GM19455 (cell line): Measurements from ENCODE around the gene HYI.

Source experiments
- ATAC-seq: cut with Tn5 transposase; IDR thresholded peaks from one replicate; pipeline ENCODE4 v1.9.1; 2021; ENCODE audit not compliant: unreplicated experiment

HYI gene

DNA sequence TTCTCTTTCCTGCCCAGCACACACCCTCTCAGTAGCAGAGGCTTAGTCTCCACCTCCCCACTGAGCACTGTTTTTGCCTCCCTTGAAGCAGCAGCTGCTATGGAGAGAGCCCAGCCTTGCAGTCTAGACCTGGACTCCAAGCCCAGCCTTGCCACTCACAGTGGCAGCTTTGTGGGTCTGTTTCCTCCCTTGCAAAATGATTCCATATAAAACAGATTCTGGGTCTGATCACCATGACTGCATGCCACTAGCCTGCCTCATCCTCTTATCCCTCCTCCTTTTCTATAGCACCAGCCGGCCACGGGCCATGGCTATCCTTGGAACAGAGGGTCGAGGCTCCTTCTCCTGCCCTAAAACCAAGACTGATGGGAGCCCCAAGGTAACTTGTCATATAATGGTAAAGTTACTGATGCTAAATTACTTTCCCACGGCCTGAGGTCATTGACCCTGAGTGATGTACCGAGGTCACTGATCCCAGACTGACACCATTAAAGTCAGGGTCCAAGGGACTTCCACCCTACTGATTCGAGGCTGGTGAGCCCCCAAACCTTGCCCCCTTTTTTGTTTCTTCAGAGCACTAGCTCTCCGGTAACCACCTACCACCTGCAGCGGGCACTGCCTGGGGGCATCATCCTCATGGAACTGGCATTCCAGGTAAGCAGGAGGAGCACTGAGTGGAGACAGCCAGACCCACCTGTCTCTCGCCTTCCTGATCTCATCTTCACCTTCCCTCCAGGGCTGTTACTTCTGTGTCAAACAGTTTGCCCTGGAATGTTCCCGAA, 7.9 kb downstream of the HYI start:
- ATAC-seq: no peak

DNA sequence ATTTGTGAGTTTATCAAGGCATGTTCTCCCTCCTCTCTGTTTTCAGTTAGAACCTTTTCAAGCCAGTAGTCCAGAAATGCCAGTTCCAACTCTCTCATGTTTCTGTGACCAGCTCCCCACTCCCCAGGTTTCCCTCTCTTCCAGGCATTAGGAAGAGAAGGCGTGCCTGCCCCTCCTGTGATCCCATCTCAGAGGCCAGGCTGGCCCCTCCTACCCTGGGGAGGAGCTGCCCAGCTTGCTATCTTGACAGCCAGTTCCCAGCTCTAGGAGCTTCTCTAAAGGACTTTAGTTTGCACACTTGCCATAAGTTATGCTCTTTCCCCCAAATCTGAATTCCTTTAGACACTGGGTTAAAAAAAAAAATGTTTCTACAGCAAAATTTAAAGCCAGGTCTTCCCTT, 8.9 kb downstream of the HYI start:
- no peak for ATAC-seq

DNA sequence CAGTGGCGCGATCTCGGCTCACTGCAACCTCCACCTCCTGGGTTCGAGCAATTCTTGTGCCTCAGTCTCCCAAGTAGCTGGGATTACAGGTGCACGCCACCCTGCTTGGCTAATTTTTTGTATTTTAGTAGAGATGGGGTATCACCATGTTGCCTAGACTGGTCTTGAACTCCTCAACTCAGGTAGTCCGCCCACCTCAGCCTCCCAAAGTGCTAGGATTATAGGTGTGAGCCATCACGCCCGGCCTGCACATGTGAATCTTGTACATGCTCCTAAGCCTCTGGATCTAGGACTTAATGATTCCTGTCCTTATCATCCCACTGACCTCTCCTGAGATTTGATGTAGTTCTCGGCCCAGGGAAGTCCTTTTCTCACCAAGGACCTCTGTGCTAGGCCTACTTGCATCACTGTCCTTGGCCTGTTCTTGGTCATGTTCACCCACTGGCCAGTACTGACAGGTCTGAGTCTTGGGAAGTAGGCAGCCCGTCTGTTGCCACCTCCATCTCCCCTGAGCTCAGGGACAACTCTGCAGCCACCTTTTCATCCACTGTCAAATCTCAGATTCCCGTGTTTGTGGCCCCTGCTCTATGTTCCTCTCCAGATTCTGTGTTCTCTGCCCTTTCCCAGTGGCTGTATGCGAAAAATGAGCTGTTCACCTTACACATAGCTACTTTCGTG, 9.4 kb downstream of the HYI start:
- ATAC-seq: no peak

DNA sequence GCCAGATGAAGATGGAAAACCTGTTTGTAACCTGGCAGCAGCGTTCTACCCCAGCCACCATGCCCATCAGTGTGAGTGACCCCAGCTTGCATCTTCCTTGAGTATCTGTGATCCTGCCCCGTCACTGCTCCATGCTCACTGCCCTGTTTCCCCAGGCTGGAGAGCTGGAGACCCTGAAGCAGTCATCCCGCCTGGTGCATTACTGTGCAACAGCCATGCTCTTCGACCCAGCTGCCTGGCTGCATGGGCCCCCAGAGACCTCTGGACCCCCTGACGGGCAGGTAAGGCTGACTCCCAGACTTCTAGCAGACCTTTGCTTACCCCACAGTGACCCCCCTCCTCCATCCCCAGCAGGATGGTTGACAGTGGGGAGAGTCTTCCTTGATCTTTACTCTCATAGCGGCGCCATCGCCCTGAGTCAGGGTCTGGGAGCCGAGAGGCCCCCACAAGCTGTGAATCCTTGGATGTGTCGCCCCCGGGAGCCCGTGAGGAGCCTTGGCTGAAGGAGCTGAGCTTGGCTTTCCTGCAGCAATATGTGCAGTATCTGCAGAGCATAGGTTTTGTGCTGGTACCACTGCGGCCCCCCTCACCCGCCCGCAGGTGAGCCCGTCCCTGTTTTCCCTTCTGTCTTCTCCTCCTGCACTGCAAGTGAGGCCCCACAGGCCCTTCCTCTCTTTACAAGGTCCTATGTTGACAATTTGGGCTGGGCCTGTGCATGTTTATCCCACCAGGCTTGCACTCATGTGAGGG, 10.4 kb downstream of the HYI start:
- no peak for ATAC-seq

DNA sequence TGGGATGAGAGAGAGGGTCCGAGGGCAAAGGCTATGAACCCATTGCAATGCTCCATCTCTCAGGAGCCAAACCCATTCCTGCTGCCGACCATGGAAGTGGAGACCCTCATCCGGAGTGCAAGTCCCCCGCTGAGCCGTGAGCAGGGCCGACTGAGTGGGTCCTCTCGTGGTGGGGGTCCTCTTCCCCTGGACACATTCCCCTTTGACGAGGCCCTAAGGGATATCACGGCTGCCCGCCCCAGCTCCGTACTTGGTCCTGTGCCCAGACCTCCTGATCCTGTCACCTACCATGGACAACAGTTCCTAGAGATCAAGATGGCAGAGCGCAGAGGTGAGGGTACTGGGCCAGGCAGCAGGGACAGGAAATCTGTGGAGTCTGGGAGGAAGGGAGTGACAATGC, 11.0 kb downstream of the HYI start:
- ATAC-seq: no peak

DNA sequence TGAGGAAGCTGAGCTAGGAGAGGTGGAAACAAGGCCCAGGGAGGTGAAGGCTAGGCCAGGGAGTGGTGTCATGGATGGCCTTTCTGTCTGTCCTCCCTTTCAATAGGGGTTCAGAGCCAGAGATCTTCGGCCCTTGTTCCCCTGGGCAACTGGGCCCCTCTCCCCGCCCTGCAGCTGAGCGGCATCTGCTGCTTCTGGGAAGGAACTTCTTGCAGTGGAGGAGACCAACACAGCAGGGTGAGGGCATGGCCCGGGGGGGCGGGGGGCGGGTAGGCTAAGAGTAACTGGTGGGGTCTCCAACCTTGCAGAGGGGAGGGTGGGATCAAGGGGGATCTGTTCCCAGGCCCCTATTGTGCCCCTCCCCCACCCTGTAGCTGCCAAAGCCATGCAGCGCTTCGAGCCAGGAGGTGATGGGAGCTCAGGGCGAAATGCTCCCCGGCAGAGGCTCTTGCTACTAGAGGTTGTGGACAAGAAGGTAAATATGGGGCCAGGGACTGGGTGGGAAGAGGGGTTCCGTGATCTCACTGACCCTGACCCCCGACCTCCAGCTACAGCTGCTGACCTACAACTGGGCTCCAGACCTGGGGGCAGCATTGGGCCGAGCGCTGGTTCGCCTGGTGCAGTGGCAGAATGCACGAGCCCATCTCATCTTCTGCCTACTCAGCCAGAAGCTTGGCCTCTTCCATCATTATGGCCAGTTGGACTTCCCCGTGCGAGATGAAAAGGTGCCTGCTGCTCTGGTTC, 11.7 kb downstream of the HYI start:
- no peak for ATAC-seq

DNA sequence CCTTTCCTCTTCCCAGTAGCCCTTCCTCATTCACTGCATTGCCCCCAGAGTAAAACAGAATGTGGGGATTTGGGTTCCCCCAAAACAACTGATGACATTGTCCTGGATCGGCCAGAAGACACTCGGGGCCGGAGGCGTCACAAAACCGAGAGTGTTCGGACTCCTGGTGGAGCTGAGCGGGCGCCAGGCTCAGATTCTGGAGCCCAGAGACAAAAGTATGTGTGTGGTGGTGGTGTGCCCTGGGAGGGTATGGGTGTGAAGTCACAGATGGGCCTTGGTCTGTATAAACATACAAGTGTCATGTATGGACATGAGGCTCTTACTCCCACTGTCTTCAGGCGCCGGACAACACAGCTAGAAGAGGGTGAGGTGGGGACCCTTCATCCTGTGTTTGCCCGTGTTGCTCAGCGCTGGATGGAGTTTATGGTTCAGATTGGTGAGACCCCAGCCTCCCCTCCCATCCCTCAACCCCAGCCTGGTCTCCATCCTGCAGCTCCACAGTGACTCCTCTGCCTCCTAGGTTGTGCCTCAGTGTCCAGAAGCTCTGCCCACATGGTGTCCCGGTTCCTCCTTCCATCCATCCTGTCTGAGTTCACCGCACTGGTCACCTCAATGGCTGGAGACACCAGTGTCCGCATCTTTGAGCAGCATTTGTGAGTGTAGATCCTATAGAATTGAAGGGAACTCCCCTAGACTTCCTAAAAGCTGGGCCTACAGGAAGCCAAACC, 12.4 kb downstream of the HYI start:
- no peak for ATAC-seq

DNA sequence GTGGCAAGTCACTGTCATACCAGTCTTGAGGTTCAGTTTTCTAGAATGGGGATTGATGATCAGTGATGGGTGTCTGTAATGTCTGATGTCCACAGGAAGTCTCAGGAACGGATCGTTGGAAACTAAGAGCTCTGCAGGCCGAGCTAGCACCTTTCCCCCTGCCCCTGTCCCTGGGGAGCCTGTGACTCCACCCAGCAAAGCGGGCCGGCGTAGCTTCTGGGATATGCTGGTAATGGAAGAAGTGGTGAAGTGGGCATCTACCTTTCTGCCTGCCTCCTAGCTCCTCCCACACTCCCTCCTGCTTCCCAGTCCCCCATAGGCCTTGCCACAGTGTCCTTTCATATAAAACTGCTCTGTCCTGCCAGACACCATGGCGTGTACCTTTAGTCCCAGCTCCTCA, 13.4 kb downstream of the HYI start:
- ATAC-seq: no peak

DNA sequence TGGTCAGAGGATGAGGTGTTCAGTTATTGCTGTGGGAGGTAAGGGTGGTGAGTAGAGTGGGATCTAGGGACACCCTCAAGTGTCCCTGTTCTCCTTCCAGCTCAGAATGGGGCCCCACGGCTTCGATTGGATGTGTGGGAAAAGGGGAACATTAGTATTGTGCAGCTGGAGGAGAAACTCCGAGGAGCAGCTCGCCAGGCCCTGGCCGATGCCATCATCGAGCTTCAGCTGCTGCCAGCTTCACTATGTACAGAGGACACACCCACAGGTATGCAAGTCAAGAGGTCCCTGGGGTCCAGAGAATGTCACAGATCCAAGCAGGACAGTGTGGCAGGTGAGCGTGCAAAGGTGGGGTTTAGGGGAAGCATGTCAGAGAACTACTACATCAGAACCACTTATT, 13.9 kb downstream of the HYI start:
- ATAC-seq: no peak

DNA sequence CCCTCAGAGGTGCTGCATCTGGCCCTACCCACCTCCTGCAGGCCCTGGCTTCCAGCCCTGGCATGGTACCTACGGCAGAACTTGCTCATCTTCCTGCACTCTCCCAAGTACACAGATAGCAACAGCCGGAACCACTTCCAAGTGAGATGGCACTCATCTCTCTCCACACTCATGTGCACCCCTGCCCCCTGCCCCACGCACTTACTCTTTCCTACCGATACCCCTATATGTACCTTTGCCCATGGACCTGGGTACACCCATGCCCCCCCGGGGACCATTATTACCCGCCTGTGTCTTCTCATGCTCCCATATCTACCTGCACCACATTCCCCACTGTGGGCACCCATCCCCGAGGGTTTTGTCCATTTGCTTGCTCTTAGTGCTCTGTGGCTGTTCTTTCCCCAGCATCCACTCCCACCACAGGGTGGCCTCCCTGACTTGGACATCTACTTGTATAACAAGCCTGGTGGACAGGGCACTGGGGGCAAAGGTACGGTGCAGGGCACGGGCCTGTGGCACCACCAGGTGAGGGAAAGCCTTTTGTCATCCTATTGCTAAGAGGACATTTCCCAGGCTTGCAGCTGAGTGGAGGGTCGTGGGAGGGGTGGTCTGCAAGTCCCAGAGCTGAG, 14.7 kb downstream of the HYI start:
- ATAC-seq: no peak

DNA sequence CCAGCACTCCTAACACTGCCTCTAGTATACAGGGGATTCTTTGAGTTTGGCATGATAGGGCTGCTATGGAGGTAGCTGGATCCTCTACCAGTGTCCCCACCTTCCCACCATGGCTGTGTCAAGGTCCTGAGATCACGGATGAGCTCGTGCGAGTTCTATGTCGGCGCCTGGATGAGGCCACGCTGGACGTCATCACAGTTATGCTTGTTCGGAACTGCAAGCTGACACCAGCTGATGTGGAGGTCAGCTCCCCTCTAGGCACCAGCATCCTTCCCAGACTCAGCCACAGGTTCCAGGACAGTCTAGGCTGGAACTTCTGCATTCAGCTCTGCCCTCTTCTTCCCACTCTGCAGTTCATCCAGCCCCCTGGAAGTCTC, 15.2 kb downstream of the HYI start:
- no peak for ATAC-seq

DNA sequence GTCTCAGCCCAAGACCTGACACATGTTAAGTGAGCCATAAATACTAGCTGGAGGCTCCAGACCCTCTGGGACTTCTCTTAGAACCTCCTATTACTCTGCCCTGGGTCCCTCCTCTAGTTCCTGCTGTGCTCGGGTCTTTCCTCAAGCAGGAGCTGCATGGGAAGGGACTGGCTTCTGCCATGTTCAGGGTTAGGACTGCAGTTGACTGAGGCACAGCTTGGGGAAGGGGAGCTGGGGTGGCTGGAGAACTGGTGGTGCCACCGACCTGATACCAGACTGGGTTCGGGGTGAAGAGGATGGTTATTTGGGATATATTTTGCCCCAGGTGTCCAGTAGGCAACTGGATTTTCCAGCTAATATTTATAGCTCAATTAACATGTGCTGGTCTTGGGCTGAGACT, 15.7 kb downstream of the HYI start:
- no peak for ATAC-seq

DNA sequence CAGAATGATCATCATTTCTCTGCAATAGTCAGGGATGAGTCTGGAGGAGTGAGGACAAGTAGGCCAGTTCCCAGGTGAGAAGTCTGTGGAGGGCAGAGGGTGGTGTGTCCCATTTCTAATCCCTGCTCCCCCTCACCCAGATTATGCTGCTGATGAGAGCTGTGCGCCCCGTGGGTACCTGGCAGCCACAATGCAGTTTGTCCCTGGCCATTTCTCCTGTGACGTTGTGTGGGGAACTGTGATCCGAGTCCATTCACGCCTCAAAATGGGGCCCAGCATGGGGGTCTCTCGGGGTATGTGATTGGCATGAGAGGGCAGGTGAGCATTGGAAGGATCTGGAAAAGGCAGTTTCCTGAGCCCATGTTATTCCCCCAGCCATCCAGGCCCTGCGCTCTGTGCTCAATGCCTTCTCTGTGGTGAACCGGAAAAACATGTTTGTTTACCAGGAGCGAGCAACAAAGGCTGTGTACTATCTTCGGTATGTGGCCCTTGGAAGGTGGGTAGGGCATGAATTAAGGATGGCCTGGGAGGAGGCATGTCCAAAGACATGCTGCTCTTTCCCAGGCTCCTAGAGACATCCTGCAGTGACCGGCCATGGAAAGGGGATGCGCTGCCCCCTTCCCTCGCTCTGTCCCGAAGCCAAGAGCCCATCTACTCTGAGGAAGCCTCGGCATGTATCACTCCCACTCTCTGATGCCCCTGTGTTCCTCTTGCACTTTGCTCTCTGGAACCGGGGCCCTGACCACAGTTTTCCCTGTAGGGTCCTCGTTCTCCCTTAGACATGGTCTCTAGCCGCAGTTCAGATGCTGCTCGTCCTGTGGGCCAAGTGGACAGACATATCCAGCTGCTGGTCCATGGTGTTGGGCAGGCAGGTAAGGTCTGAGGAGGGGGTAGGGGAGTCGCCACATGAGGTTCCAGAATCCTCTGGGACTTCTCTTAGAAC, 16.4 kb downstream of the HYI start:
- no peak for ATAC-seq

DNA sequence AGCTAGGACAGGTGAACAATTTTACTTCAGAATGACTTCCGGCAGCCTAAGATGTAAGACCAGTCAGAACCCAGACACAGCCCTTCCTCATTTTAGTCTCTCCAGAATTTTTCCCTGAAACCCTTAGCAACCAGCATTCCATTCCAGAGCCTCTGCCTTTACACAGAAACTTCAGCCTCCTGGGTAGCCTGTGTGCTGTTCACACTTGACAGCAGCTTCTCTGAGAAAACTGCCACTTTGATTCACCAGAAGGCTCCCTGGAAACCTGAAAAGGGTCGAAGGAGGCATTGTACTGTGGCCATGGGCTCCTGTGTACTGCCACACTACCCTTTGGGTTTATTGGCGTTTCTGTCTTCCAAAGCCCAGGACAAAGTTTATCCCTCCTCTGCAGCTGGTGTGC, 17.4 kb downstream of the HYI start:
- ATAC-seq: no peak

DNA sequence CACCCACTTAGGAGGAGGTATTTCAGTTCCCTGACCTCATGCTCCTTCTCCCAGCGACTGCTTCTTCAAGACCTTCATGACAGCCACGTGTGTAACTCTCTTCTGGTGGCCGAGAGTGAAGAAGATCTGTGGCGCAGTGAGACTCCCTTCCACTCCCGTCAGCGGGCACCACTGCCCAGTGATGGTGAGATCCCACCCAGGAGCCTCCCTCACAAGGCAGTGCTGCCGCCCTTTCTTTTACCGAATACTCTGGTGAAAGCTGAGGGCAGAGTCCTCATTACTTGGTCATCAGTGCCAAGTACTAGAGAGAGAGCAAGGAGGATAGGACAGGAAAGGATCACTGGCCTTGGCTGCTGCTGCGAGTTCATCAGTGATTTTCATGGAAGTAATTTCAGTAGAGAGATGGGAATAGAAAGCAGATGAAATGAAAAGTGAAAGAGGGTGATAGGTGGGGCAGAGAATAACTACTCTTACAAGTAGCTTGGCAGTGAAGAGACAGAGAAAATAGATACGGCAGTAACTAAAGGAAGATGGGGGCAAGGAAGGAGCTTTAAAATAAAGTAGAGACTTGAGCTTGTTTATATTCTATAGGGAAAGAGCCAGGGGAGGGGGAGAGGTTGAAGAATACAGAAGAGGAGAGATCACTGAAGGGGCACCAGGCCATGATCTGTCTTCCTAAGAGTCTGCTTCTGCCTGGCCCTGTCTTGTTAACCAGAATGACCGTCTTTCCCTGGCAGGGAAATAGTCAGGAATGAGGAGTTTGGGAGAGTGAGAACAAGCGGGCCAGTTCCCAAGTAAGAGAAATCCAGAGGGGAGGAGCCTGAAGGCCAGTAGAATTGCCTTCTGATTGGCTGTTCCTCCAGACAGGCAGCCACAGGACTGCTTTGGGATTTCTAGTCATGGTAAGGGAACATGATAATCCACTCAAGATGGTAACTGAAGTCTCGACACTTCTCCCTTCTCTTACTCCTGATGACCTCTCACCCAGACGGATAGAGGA, 18.3 kb downstream of the HYI start:
- ATAC-seq: no peak

DNA sequence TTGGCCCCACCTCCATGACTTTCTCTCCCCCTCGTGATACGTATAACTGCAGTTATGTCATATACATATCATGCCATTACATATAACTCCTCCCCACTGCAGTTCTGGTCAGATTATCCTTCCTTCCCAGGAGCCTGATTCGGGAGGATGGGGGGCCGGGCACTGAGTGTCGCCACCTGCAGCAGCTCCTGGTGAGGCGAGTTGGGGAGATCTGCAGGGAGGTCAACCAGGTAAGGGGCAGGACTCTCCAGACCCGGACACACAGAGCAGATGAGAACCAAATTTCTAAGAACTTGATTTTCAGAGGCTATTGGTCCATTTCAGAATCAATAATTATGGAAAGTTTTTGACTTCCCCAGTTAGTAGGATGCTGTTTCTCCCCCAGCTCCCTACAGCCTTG, 19.5 kb downstream of the HYI start:
- no peak for ATAC-seq

DNA sequence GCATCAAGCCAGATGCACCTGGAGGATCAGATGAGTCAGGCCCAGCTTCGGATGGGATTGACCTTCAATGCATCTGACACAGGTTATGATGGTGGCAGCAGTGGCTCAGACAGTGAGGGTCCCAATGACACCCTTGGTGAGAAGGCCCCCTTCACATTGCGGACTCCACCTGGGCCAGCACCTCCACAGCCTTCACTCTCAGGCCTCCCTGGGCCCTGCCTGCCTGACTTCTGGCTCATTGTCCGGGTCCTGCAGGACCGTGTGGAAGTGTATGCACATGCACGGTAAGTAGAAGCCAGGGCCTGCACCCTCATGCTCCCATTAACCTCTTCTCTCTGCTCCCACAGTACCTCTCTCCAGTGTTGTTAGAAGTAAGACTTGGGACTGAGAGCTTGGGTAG, 20.8 kb downstream of the HYI start:
- ATAC-seq: no peak
